Ovary (tissue), 9 donors: ENCODE data around the gene SYT9. TPM values are rescaled to one million over a fixed set of nuclear protein-coding genes. Genes with fewer than 3 reads are reported as not detected.

Experiments used
- DNase-seq, 5 donors: peaks; one replicate each; pipeline ENCODE4 v3.0.0-alpha.2; 2019 to 2020
- H3K27ac ChIP-seq, 2 donors: fragments of 200-600 bp; one replicate each; pipeline versions ENCODE4 v1.5.1 to v1.8.0; 2019 to 2022
- H3K27me3 ChIP-seq: fragments of 200-600 bp; one replicate; pipeline ENCODE4 v1.8.0; 2022
- H3K36me3 ChIP-seq: fragments of 200-600 bp; sonication (generic); one replicate; pipeline ENCODE4 v1.5.1; 2019
- H3K4me1 ChIP-seq: one replicate; pipeline ENCODE4 v1.8.1; 2013; ENCODE audit warnings: mild to moderate bottlenecking, moderate library complexity; ENCODE audit not compliant: insufficient read depth
- H3K4me3 ChIP-seq: fragments of 200-600 bp; sonication (generic); one replicate; pipeline ENCODE4 v1.5.1; 2017
- H3K9me3 ChIP-seq, 2 donors: fragments of 200-600 bp in 1 of 2; sonication (generic) in 1 of 2; one replicate each; pipeline versions ENCODE4 v1.5.1 to v1.8.1; 2013 to 2019; ENCODE audit warnings: mild to moderate bottlenecking in 1 of 2, moderate library complexity in 1 of 2
- CTCF ChIP-seq, 3 donors: fragments of 450-650 bp in 2 of 3; fragments of 200-600 bp in 1 of 3; IDR thresholded peaks; one replicate each; pipeline versions ENCODE4 v1.5.1 to v1.8.0; 2016 to 2022; ENCODE audit warnings: antibody characterized with exemption in 3 of 3, mild to moderate bottlenecking in 1 of 3
- EP300 ChIP-seq: sonication (generic); formaldehyde crosslinking; IDR thresholded peaks from one replicate; pipeline ENCODE4 v1.6.1; 2017; ENCODE audit warnings: antibody characterized with exemption
- POLR2A ChIP-seq: fragments of 450-650 bp; IDR thresholded peaks from one replicate; pipeline ENCODE4 v1.6.1; 2017; ENCODE audit warnings: antibody characterized with exemption, mild to moderate bottlenecking, moderate library complexity
- WGBS, 3 donors: extraction: QIAGEN DNeasy Blood & Tissue Kit in 1 of 3; methylation state at CpG; one replicate each; pipeline versions ENCODE4 v1.1.5 to v1.1.7; 2013 to 2017; 5-methylcytosine and 5-hydroxymethylcytosine counted together
- intact Hi-C, 4 donors: fragments of 100-400 bp; cut with DNase I; formaldehyde crosslinking; loops; one replicate each; pipeline versions ENCODE4 v1.11.0 to v1.15.1; 2022 to 2023
- polyA plus RNA-seq, 2 donors: library from polyadenylated mRNA; stranded (reverse); fragments of 200-250 nt in 1 of 2; fragments of 350-450 nt in 1 of 2; fragmentation: Illumina TruSeq in 1 of 2; extraction: RNeasy Lipid Tissue Mini Kit (QIAGEN cat#74804) in 1 of 2; gene quantifications; one replicate each; pipeline ENCODE4 v1.2.3, GENCODE V29; 2013 to 2014
- total RNA-seq, 7 donors: library from RNA; depleted of rRNA in 2 of 7; stranded (reverse); fragments of >200 nt in 2 of 7; fragmentation: NEBNext Ultra II Directional in 3 of 7; extraction: Animal tissue kit (Norgen Biotek cat#: 25700) in 3 of 7; gene quantifications; one replicate each; pipeline versions ENCODE4 v1.1.0 to v1.2.4, GENCODE V29; 2016 to 2023
- donor health status: DM: no; HTN: no; CAD: no; lungs with moderate emphysema.
- donor health status: DM: no; HTN: no; CAD: no.
- donor health status: Bipolar disorder and iron deficiency.
- donor health status: DM: yes; HTN: yes; CAD: no.
- donor health status: DM: no; HTN: no; CAD: no.
- donor health status: DM: yes; HTN: yes; CAD: no.

The SYT9 gene
- total and polyA plus RNA-seq, 9 donors = 0.05 to 0.48 (median 0.13) TPM; not detected in 3

- intact Hi-C loops = loop anchor here in 1 of 4 donors (10.0 kb wide), 1 partner anchor 63 kb away; no protein-coding TSS in a partner anchor
- Histone ChIP-seq H3K27ac (no peak overlapping the region), H3K4me1 (no peaks in the 10 kb centered on the region), H3K36me3 (no peaks in the 10 kb centered on the region), H3K9me3 (no peaks in the 10 kb centered on the region), H3K27me3 (no peaks in the 10 kb centered on the region), H3K4me3 (no peak overlapping the region)
- TF ChIP-seq CTCF (IDR thresholded peaks at IDR 0.05) (no peak), POLR2A (no peak), EP300 (no peak)
- WGBS, 3 donors = 62 to 74% (median 68%) methylated on average over 5 of the region's 5 CpGs
- DNase-seq = no peak
Measured at GRCh38 chr11:7261578-7261977, 9.9 kb downstream of the SYT9 start.

GRCh38 chr11:7262672-7263071 is 11.0 kb downstream of the SYT9 start:
- Histone ChIP-seq H3K4me3 (no peak overlapping the region), H3K27me3 (no peaks in the 10 kb centered on the region), H3K27ac (no peak overlapping the region), H3K9me3 (no peaks in the 10 kb centered on the region), H3K36me3 (no peaks in the 10 kb centered on the region), H3K4me1 (no peaks in the 10 kb centered on the region)
- TF ChIP-seq POLR2A (no peak), CTCF (IDR thresholded peaks at IDR 0.05) (no peak), EP300 (no peak)
- intact Hi-C loops = loop anchor here in 1 of 4 donors (10.0 kb wide), 1 partner anchor 62 kb away; no protein-coding TSS in a partner anchor
- WGBS, 3 donors = 32 to 59% (median 51%) methylated on average over 2 of the region's 2 CpGs
- no peak for DNase-seq

- TF ChIP-seq EP300 = no peak
- no peak for TF ChIP-seq CTCF (IDR thresholded peaks at IDR 0.05)
- Histone ChIP-seq H3K27ac (no peak overlapping the region), H3K9me3 (no peaks in the 10 kb centered on the region), H3K4me1 (no peaks in the 10 kb centered on the region), H3K4me3 (no peak overlapping the region), H3K36me3 (no peaks in the 10 kb centered on the region), H3K27me3 (no peaks in the 10 kb centered on the region)
- intact Hi-C loops = loop anchor here in 1 of 4 donors (10.0 kb wide), 1 partner anchor 61 kb away; no protein-coding TSS in a partner anchor
- DNase-seq = no peak
Measured at GRCh38 chr11:7263842-7264241, 12.1 kb downstream of the SYT9 start.

- no peaks in the 10 kb centered on the region for H3K36me3 ChIP-seq
- 35 to 50% (median 46%) methylated on average over 1 of the region's 1 CpG for WGBS, 3 donors
- H3K27me3 ChIP-seq = no peaks in the 10 kb centered on the region
- H3K4me1 ChIP-seq = no peaks in the 10 kb centered on the region
- no peak for DNase-seq
- no peaks in the 10 kb centered on the region for H3K9me3 ChIP-seq
- TF ChIP-seq POLR2A = no peak
- TF ChIP-seq EP300 = no peak
- TF ChIP-seq CTCF (IDR thresholded peaks at IDR 0.05) = no peak
- H3K27ac ChIP-seq = no peak overlapping the region
- no peak overlapping the region for H3K4me3 ChIP-seq
- intact Hi-C loops = loop anchor here in 1 of 4 donors (10.0 kb wide), 1 partner anchor 56 kb away; no protein-coding TSS in a partner anchor
Measured at GRCh38 chr11:7268758-7269157, 17.1 kb downstream of the SYT9 start.
